Measurements from ENCODE around the gene SLC43A1. TPM values are rescaled to one million over a fixed set of nuclear protein-coding genes. Genes with fewer than 3 reads are reported as not detected.

The SLC43A1 gene
- total and polyA plus RNA-seq, 2 experiments from 2014 or later = 19.6 to 49.7 TPM

- Mint-ChIP-seq H3K27ac (no peak overlapping the region), H3K4me3 (peak overlapping the region; percentile 1; the same call in 1 of the 3 replicates), H3K4me1 (peaks cover 39% of the 10 kb centered on the region), H3K27me3 (ENCODE audit: insufficient read depth, low read depth, poor library complexity) (peaks cover 12% of the 10 kb centered on the region), H3K9me3 (no peaks in the 10 kb centered on the region; the same call in 2 of the 3 replicates), H3K36me3 (ENCODE audit: low read depth) (peaks cover 40% of the 10 kb centered on the region)
- Histone ChIP-seq H3K4me2 (peak overlapping the region; percentile 68), H3K79me2 (replicated peaks; ENCODE audit: insufficient read depth) (peaks cover 6% of the 10 kb centered on the region), H3K4me1 (ENCODE audit: insufficient read depth) (peaks cover 38% of the 10 kb centered on the region), H3F3A (replicated peaks; ENCODE audit: low read depth) (0 out of 2 replicates have a peak, but pooled peaks cover 19% of the 10 kb centered on the region), H3K27ac (ENCODE audit: low read depth) (peak overlapping the region; percentile 50; the same call in 1 of the 2 replicates), H3K9me2 (ENCODE audit: insufficient read depth) (no peaks in the 10 kb centered on the region), H4K20me1 (replicated peaks; ENCODE audit: insufficient read depth) (no peaks in the 10 kb centered on the region; the same call in 1 of the 2 replicates), H3K36me3 (ENCODE audit: insufficient read depth) (no peaks in the 10 kb centered on the region; the same call in 1 of the 2 replicates), H2AFZ (no peak overlapping the region), H3K27me3 (ENCODE audit: insufficient read depth) (0 out of 2 replicates have a peak, but pooled peaks cover 1% of the 10 kb centered on the region), H3K4me3 (peak overlapping the region; percentile 30)
- ATAC-seq = no peak
- TF ChIP-seq, protein P1, sequence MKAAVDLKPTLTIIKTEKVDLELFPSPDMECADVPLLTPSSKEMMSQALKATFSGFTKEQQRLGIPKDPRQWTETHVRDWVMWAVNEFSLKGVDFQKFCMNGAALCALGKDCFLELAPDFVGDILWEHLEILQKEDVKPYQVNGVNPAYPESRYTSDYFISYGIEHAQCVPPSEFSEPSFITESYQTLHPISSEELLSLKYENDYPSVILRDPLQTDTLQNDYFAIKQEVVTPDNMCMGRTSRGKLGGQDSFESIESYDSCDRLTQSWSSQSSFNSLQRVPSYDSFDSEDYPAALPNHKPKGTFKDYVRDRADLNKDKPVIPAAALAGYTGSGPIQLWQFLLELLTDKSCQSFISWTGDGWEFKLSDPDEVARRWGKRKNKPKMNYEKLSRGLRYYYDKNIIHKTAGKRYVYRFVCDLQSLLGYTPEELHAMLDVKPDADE (IDR thresholded peaks at IDR 0.05) = no peak
- TF ChIP-seq, protein P2, sequence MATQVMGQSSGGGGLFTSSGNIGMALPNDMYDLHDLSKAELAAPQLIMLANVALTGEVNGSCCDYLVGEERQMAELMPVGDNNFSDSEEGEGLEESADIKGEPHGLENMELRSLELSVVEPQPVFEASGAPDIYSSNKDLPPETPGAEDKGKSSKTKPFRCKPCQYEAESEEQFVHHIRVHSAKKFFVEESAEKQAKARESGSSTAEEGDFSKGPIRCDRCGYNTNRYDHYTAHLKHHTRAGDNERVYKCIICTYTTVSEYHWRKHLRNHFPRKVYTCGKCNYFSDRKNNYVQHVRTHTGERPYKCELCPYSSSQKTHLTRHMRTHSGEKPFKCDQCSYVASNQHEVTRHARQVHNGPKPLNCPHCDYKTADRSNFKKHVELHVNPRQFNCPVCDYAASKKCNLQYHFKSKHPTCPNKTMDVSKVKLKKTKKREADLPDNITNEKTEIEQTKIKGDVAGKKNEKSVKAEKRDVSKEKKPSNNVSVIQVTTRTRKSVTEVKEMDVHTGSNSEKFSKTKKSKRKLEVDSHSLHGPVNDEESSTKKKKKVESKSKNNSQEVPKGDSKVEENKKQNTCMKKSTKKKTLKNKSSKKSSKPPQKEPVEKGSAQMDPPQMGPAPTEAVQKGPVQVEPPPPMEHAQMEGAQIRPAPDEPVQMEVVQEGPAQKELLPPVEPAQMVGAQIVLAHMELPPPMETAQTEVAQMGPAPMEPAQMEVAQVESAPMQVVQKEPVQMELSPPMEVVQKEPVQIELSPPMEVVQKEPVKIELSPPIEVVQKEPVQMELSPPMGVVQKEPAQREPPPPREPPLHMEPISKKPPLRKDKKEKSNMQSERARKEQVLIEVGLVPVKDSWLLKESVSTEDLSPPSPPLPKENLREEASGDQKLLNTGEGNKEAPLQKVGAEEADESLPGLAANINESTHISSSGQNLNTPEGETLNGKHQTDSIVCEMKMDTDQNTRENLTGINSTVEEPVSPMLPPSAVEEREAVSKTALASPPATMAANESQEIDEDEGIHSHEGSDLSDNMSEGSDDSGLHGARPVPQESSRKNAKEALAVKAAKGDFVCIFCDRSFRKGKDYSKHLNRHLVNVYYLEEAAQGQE (IDR thresholded peaks at IDR 0.05; ENCODE audit: unreplicated experiment) = no peak
- no peak for TF ChIP-seq NANOG (IDR thresholded peaks at IDR 0.05; ENCODE audit: borderline replicate concordance)
- TF ChIP-seq EZH2phosphoT487 (IDR thresholded peaks at IDR 0.05; ENCODE audit: unreplicated experiment) = no peak
- no peak for TF ChIP-seq ZNF331 (CRISPR knock-in tag; IDR thresholded peaks at IDR 0.05; ENCODE audit: low read depth)
- TF ChIP-seq ZNF114 (CRISPR knock-in tag; IDR thresholded peaks at IDR 0.05) = no peak
- TF ChIP-seq JUNB (IDR thresholded peaks at IDR 0.05; ENCODE audit: unreplicated experiment) = no peak
- no peak for TF ChIP-seq POLR2AphosphoS5 (IDR thresholded peaks at IDR 0.05; ENCODE audit: low read depth)
- no peak for DNase-seq (ENCODE audit: low spot score)
Measured at GRCh38 chr11:57468276-57468675, 47.2 kb downstream of the SLC43A1 start.

- no peaks in the 10 kb centered on the region; the same call in 1 of the 2 replicates for H3K36me3 ChIP-seq (ENCODE audit: insufficient read depth)
- Mint-ChIP-seq H3K4me1 (peaks cover 41% of the 10 kb centered on the region), H3K36me3 (ENCODE audit: low read depth) (peaks cover 44% of the 10 kb centered on the region), H3K4me3 (no peak overlapping the region), H3K9me3 (no peaks in the 10 kb centered on the region; the same call in 2 of the 3 replicates), H3K27ac (no peak overlapping the region), H3K27me3 (ENCODE audit: insufficient read depth, low read depth, poor library complexity) (peaks cover 18% of the 10 kb centered on the region)
- H4K20me1 ChIP-seq (replicated peaks; ENCODE audit: insufficient read depth) = no peaks in the 10 kb centered on the region; the same call in 1 of the 2 replicates
- peaks cover 12% of the 10 kb centered on the region for H3K79me2 ChIP-seq (replicated peaks; ENCODE audit: insufficient read depth)
- peak; percentile 58 for DNase-seq (ENCODE audit: low spot score)
- no peaks in the 10 kb centered on the region for H3K9me2 ChIP-seq (ENCODE audit: insufficient read depth)
- H3K4me1 ChIP-seq (ENCODE audit: insufficient read depth) = peaks cover 40% of the 10 kb centered on the region
- H3K27ac ChIP-seq (ENCODE audit: low read depth) = no peak overlapping the region
- no peak overlapping the region for H2AFZ ChIP-seq
- 0 out of 2 replicates have a peak, but pooled peaks cover 15% of the 10 kb centered on the region for H3F3A ChIP-seq (replicated peaks; ENCODE audit: low read depth)
- H3K4me3 ChIP-seq = peak overlapping the region; percentile 30
- peak overlapping the region; percentile 68 for H3K4me2 ChIP-seq
- ATAC-seq = peak; percentile 48
- H3K27me3 ChIP-seq (ENCODE audit: insufficient read depth) = peaks cover 8% of the 10 kb centered on the region
- TF ChIP-seq CTCF (conservative IDR thresholded peaks at IDR 0.05; ENCODE audit: low read depth in 2 of 2) (peak in 1 of 2 experiments; percentile 16; a peak in 1 of 4 replicates), NANOG (IDR thresholded peaks at IDR 0.05; ENCODE audit: borderline replicate concordance) (no peak), STAT1 (IDR thresholded peaks at IDR 0.05; ENCODE audit: unreplicated experiment) (no peak)
Measured at GRCh38 chr11:57467508-57468157, 47.9 kb downstream of the SLC43A1 start.
